Measurements from ENCODE around the gene TTC13.

- TF ChIP-seq CTCF (IDR thresholded peaks at IDR 0.05), result no peak
- TF ChIP-seq POLR2A (IDR thresholded peaks at IDR 0.05), result no peak
These were observed 77.7 kb downstream of the TTC13 start for GRCh38 chr1:230900984-230901383.

All from thyroid gland (tissue), 4 donors.